Natural killer cell (primary cell): ENCODE measurements around the gene NUB1. TPM values are rescaled to one million over a fixed set of nuclear protein-coding genes. Genes with fewer than 3 reads are reported as not detected.

Source experiments
- ATAC-seq, 3 donors: fragments of 150-1000 bp in 2 of 3; fragments of 200-7000 bp in 1 of 3; cut with Tn5 transposase; 1 replicate in 1 of 3; 2 replicates in 2 of 3; pipeline ENCODE4 v1.10.0; 2021; ENCODE audit warnings: mild to moderate bottlenecking in 2 of 3, moderate library complexity in 2 of 3
- DNase-seq, 2 donors: peaks; one replicate each; pipeline versions ENCODE4 v3.0.0 to v3.0.0-alpha.2; 2013 to 2021; ENCODE audit warnings: mixed read lengths in 1 of 2
- H3K27ac ChIP-seq: one replicate; pipeline ENCODE4 v1.5.1; 2013; ENCODE audit warnings: mild to moderate bottlenecking, low read length
- H3K27me3 ChIP-seq: one replicate; pipeline ENCODE4 v1.6.1; 2013; ENCODE audit warnings: low read length; ENCODE audit not compliant: control insufficient read depth, insufficient read depth
- H3K36me3 ChIP-seq: one replicate; pipeline ENCODE4 v1.6.1; 2013; ENCODE audit warnings: low read length; ENCODE audit not compliant: control insufficient read depth, insufficient read depth
- H3K4me1 ChIP-seq: one replicate; pipeline ENCODE4 v1.6.1; 2013; ENCODE audit warnings: low read length; ENCODE audit not compliant: control insufficient read depth, insufficient read depth
- H3K4me3 ChIP-seq: one replicate; pipeline ENCODE4 v1.5.1; 2013; ENCODE audit warnings: low read length
- H3K9me3 ChIP-seq: one replicate; pipeline ENCODE4 v1.6.1; 2013; ENCODE audit warnings: low read length; ENCODE audit not compliant: control insufficient read depth, insufficient read depth
- H3K27ac Mint-ChIP-seq, 2 donors: one replicate each; pipeline ENCODE4 v1.8.0; 2022; ENCODE audit warnings: mild to moderate bottlenecking in 2 of 2, mixed read lengths in 2 of 2, moderate library complexity in 1 of 2
- H3K27me3 Mint-ChIP-seq, 2 donors: one replicate each; pipeline ENCODE4 v1.8.0; 2022; ENCODE audit warnings: low read depth in 2 of 2, mixed read lengths in 2 of 2
- H3K36me3 Mint-ChIP-seq: one replicate; pipeline ENCODE4 v1.8.0; 2022; ENCODE audit warnings: mixed read lengths
- H3K4me1 Mint-ChIP-seq, 2 donors: one replicate each; pipeline ENCODE4 v1.8.0; 2022; ENCODE audit warnings: mixed read lengths in 2 of 2
- H3K4me3 Mint-ChIP-seq: one replicate; pipeline ENCODE4 v1.8.0; 2022; ENCODE audit warnings: mild to moderate bottlenecking, moderate library complexity, mixed read lengths
- H3K9me3 Mint-ChIP-seq, 2 donors: one replicate each; pipeline ENCODE4 v1.8.0; 2022; ENCODE audit warnings: mixed read lengths in 2 of 2
- CTCF ChIP-seq: fragments of 200-600 bp; IDR thresholded peaks from one replicate; pipeline ENCODE4 v1.8.0; 2022; ENCODE audit warnings: antibody characterized with exemption
- WGBS: methylation state at CpG from one replicate; pipeline ENCODE4 v1.1.7; 2013; ENCODE audit warnings: missing lambda C conversion rate; ENCODE audit not compliant: insufficient coverage; 5-methylcytosine and 5-hydroxymethylcytosine counted together
- intact Hi-C: fragments of 100-400 bp; cut with micrococcal nuclease; formaldehyde crosslinking; loops from one replicate; pipeline ENCODE4 v1.14.2; 2022
- total RNA-seq, 4 donors: library from RNA; stranded (reverse); fragments of 120-200 nt in 1 of 4; gene quantifications; one replicate each; pipeline versions ENCODE4 v1.2.3 to v1.2.4, GENCODE V29; 2013 to 2022

NUB1 gene
- total RNA-seq, 3 donors from 2014 or later (not counting 1 experiment from before 2014, with no cell fraction given) = 110 to 113 (median 111) TPM

- intact Hi-C loops = no loop called here
- 95% methylated on average over 16 of the region's 16 CpGs for WGBS
- DNase-seq (no peak), ATAC-seq (no peak)
- Mint-ChIP-seq H3K27ac (no peak overlapping the region), H3K9me3 (no peaks in the 10 kb centered on the region), H3K27me3 (no peaks in the 10 kb centered on the region), H3K36me3 (no peaks in the 10 kb centered on the region), H3K4me3 (no peak overlapping the region), H3K4me1 (peaks cover 0 to 4% of the 10 kb centered on the region in 2 donors)
- Histone ChIP-seq H3K9me3 (no peaks in the 10 kb centered on the region), H3K27me3 (no peaks in the 10 kb centered on the region), H3K27ac (no peak overlapping the region), H3K36me3 (no peaks in the 10 kb centered on the region), H3K4me1 (peaks cover 10% of the 10 kb centered on the region), H3K4me3 (no peak overlapping the region)
- no peak for TF ChIP-seq CTCF
Observed at GRCh38 chr7:151402029-151402835, 60.6 kb downstream of the NUB1 start.

- peaks cover 5% of the 10 kb centered on the region in 2 donors for H3K4me1 Mint-ChIP-seq
- no peak for DNase-seq
- no peaks in the 10 kb centered on the region for H3K36me3 ChIP-seq
- H3K9me3 ChIP-seq = no peaks in the 10 kb centered on the region
- no peak overlapping the region for H3K4me3 Mint-ChIP-seq
- peaks cover 16% of the 10 kb centered on the region for H3K4me1 ChIP-seq
- no peak overlapping the region for H3K27ac Mint-ChIP-seq
- H3K27me3 Mint-ChIP-seq = peaks cover 3 to 4% of the 10 kb centered on the region in 2 donors
- WGBS = 93% methylated on average over 9 of the region's 9 CpGs
- no peaks in the 10 kb centered on the region for H3K36me3 Mint-ChIP-seq
- H3K27me3 ChIP-seq = no peaks in the 10 kb centered on the region
- no peak overlapping the region for H3K27ac ChIP-seq
- H3K4me3 ChIP-seq = no peak overlapping the region
- ATAC-seq = no peak
- intact Hi-C loops = no loop called here
- H3K9me3 Mint-ChIP-seq = no peaks in the 10 kb centered on the region
- TF ChIP-seq CTCF = no peak
Observed at GRCh38 chr7:151403764-151404163, 62.2 kb downstream of the NUB1 start.

GRCh38 chr7:151404216-151405011 is 62.8 kb downstream of the NUB1 start:
- Mint-ChIP-seq H3K4me1 (peaks cover 7 to 9% of the 10 kb centered on the region in 2 donors), H3K36me3 (no peaks in the 10 kb centered on the region), H3K27me3 (peaks cover 5 to 7% of the 10 kb centered on the region in 2 donors), H3K9me3 (no peaks in the 10 kb centered on the region), H3K4me3 (no peak overlapping the region), H3K27ac (no peak overlapping the region)
- 77% methylated on average over 16 of the region's 18 CpGs for WGBS
- Histone ChIP-seq H3K9me3 (no peaks in the 10 kb centered on the region), H3K27me3 (no peaks in the 10 kb centered on the region), H3K36me3 (no peaks in the 10 kb centered on the region), H3K4me3 (no peak overlapping the region), H3K4me1 (peaks cover 21% of the 10 kb centered on the region), H3K27ac (no peak overlapping the region)
- DNase-seq (no peak), ATAC-seq (no peak)
- intact Hi-C loops = no loop called here
- no peak for TF ChIP-seq CTCF
